IMR-90 (cell line): ENCODE data around the gene PRPSAP1. TPM values are rescaled to one million over a fixed set of nuclear protein-coding genes. Genes with fewer than 3 reads are reported as not detected.

Source experiments
- ATAC-seq: fragments of 200-7000 bp; cut with Tn5 transposase; 2 replicates; pipeline ENCODE4 v1.9.1; 2020; ENCODE audit warnings: low read depth, mild to moderate bottlenecking, moderate library complexity
- BruUV-seq: library from RNA; stranded (reverse); fragments of 400-500 nt; replicated peaks from 2 replicates; lab custom pipeline; 2021; lab: Mats Ljungman, UMichigan
- CTCF ChIA-PET: fragments of 300-600 bp; formaldehyde crosslinking; extraction: SDS; loops from one replicate; lab custom pipeline; 2021; ENCODE audit warnings: antibody characterized with exemption; lab: Yijun Ruan, JAX
- POLR2A ChIA-PET: fragments of 300-600 bp; sonication (Branson Sonifier 250); formaldehyde crosslinking; loops from one replicate; lab custom pipeline; 2022; ENCODE audit warnings: antibody characterized with exemption; ENCODE audit not compliant: unreplicated experiment; lab: Charles Lee
- DNase-seq: peaks from one replicate; pipeline ENCODE4 v3.0.0; 2013
- H2AFZ ChIP-seq: replicated peaks from 2 replicates; pipeline ENCODE3; 2013; ENCODE audit warnings: low read length, mild to moderate bottlenecking; ENCODE audit not compliant: poor library complexity
- H2AK5ac ChIP-seq: 2 replicates; pipeline ENCODE4 v1.6.1; 2013; ENCODE audit warnings: low read depth, low read length, inconsistent platforms
- H2AK9ac ChIP-seq: replicated peaks from 2 replicates; pipeline ENCODE3; 2013; ENCODE audit warnings: mild to moderate bottlenecking, low read depth, low read length, moderate library complexity; ENCODE audit not compliant: poor library complexity
- H2BK120ac ChIP-seq: 2 replicates; pipeline ENCODE4 v1.6.1; 2013; ENCODE audit warnings: low read depth, low read length, inconsistent platforms
- H2BK15ac ChIP-seq: 3 replicates; pipeline ENCODE4 v1.6.1; 2013; ENCODE audit warnings: low read depth, low read length, inconsistent platforms
- H2BK20ac ChIP-seq: 2 replicates; pipeline ENCODE4 v1.6.1; 2013; ENCODE audit warnings: low read depth, mild to moderate bottlenecking, inconsistent platforms, low read length, moderate library complexity
- H2BK5ac ChIP-seq: 2 replicates; pipeline ENCODE4 v1.6.1; 2013; ENCODE audit warnings: mild to moderate bottlenecking, low read depth, low read length, inconsistent platforms; ENCODE audit not compliant: poor library complexity, severe bottlenecking
- H3K14ac ChIP-seq: replicated peaks from 2 replicates; pipeline ENCODE4 v1.6.1; 2013; ENCODE audit warnings: low read depth, low read length, inconsistent platforms
- H3K18ac ChIP-seq: 2 replicates; pipeline ENCODE4 v1.6.1; 2013; ENCODE audit warnings: low read depth, low read length, control low read depth
- H3K23ac ChIP-seq: 2 replicates; pipeline ENCODE4 v1.6.1; 2013; ENCODE audit warnings: low read depth, low read length, inconsistent platforms
- H3K27ac ChIP-seq: 2 replicates; pipeline ENCODE4 v1.5.1; 2013; ENCODE audit warnings: mild to moderate bottlenecking, control low read depth, low read length; ENCODE audit not compliant: insufficient read depth
- H3K27me3 ChIP-seq: 2 replicates; pipeline ENCODE4 v1.6.1; 2013; ENCODE audit warnings: low read length; ENCODE audit not compliant: control insufficient read depth, insufficient read depth
- H3K36me3 ChIP-seq: 2 replicates; pipeline ENCODE4 v1.6.1; 2013; ENCODE audit warnings: low read length, mixed read lengths; ENCODE audit not compliant: control insufficient read depth, insufficient read depth
- H3K4ac ChIP-seq: 2 replicates; pipeline ENCODE4 v1.6.1; 2013; ENCODE audit warnings: low read depth, low read length, inconsistent platforms
- H3K4me1 ChIP-seq: 2 replicates; pipeline ENCODE4 v1.6.1; 2013; ENCODE audit warnings: low read length, mixed read lengths; ENCODE audit not compliant: control insufficient read depth, insufficient read depth
- H3K4me2 ChIP-seq: 2 replicates; pipeline ENCODE4 v1.6.1; 2013; ENCODE audit warnings: low read depth, mild to moderate bottlenecking, control low read depth, low read length, moderate library complexity
- H3K4me3 ChIP-seq: 2 replicates; pipeline ENCODE4 v1.5.1; 2013; ENCODE audit warnings: low read depth, mild to moderate bottlenecking, control low read depth, low read length, moderate library complexity; ENCODE audit not compliant: insufficient read depth
- H3K56ac ChIP-seq: 2 replicates; pipeline ENCODE4 v1.6.1; 2013; ENCODE audit warnings: low read length, inconsistent platforms; ENCODE audit not compliant: insufficient read depth; ENCODE audit errors: extremely low read depth
- H3K79me1 ChIP-seq, 2 experiments: 2 replicates each; pipeline ENCODE4 v1.6.1; 2013; ENCODE audit warnings: low read length in 2 of 2, inconsistent platforms in 1 of 2, low read depth in 1 of 2
- H3K9ac ChIP-seq: 2 replicates; pipeline ENCODE4 v1.6.1; 2013; ENCODE audit warnings: low read depth, low read length, control low read depth
- H3K9me1 ChIP-seq: 2 replicates; pipeline ENCODE4 v1.6.1; 2013; ENCODE audit warnings: low read length, inconsistent platforms; ENCODE audit not compliant: insufficient read depth
- H3K9me3 ChIP-seq: 2 replicates; pipeline ENCODE4 v1.6.1; 2013; ENCODE audit warnings: low read length; ENCODE audit not compliant: control insufficient read depth, insufficient read depth
- H4K20me1 ChIP-seq: 2 replicates; pipeline ENCODE4 v1.6.1; 2013; ENCODE audit warnings: low read length, inconsistent platforms; ENCODE audit not compliant: insufficient read depth
- H4K5ac ChIP-seq: 2 replicates; pipeline ENCODE4 v1.6.1; 2013; ENCODE audit warnings: mild to moderate bottlenecking, low read depth, low read length, control low read depth
- H4K8ac ChIP-seq, 2 experiments: 2 replicates each; pipeline ENCODE4 v1.6.1; 2013; ENCODE audit warnings: low read depth in 2 of 2, low read length in 2 of 2, control low read depth in 1 of 2, inconsistent platforms in 1 of 2
- H4K91ac ChIP-seq: 2 replicates; pipeline ENCODE4 v1.6.1; 2013; ENCODE audit warnings: low read depth, low read length, inconsistent platforms; ENCODE audit not compliant: insufficient read depth
- RCOR1 ChIP-seq: IDR thresholded peaks from 2 replicates; pipeline ENCODE4 v1.6.1; 2012; ENCODE audit warnings: mild to moderate bottlenecking, low read length, improper control_type of control experiment; ENCODE audit not compliant: insufficient replicate concordance
- WGBS, 2 experiments: methylation state at CpG; one replicate each; pipeline versions ENCODE4 v1.1.5 to v1.1.7; 2013; ENCODE audit warnings: missing lambda C conversion rate in 2 of 2; ENCODE audit not compliant: insufficient read length in 1 of 2; ENCODE audit errors: extremely low coverage in 2 of 2; 5-methylcytosine and 5-hydroxymethylcytosine counted together
- dilution Hi-C: fragments of 300-500 bp; cut with HindIII; formaldehyde crosslinking; loops from one replicate; pipeline ENCODE4 v1.14.3; 2018; ENCODE audit warnings: low sequenced_read_pairs; ENCODE audit not compliant: unreplicated experiment
- in situ Hi-C: fragments of 300-500 bp; cut with MboI; formaldehyde crosslinking; loops from 3 replicates; pipeline ENCODE4 v1.14.3; 2019; ENCODE audit warnings: low sequenced_read_pairs, inconsistent platforms, mixed read lengths
- intact Hi-C: fragments of 100-400 bp; cut with micrococcal nuclease; formaldehyde crosslinking; loops from 2 replicates; pipeline ENCODE4 v1.10.0; 2022
- polyA plus RNA-seq, 3 experiments: library from polyadenylated mRNA; depleted of rRNA; stranded (reverse); fragments of >200 nt; gene quantifications; 2 replicates each; pipeline ENCODE4 v1.2.3, GENCODE V29; 2012; ENCODE audit warnings: low replicate concordance in 1 of 3
- total RNA-seq: library from RNA; depleted of rRNA; stranded (reverse); fragments of >200 nt; gene quantifications from 2 replicates; pipeline ENCODE4 v1.2.3, GENCODE V29; 2012

Gene PRPSAP1
- total and polyA plus RNA-seq, 2 of the 4 experiments (the other 2 are of a cell fraction): 34.4 to 48.6 TPM

GRCh38 chr17:76273445-76274111, 80.1 kb downstream of the PRPSAP1 start:
- intact Hi-C loops (no loop called here), in situ Hi-C loops (no loop called here), dilution Hi-C loops (no loop called here)
- Histone ChIP-seq H2AFZ (peak overlapping the region; percentile 35), H4K20me1 (no peaks in the 10 kb centered on the region; the same call in 1 of the 2 replicates), H2AK5ac (no peak overlapping the region), H3K79me1 (peaks cover 13 to 38% of the 10 kb centered on the region in 2 experiments; a peak in 3 of 4 replicates), H3K23ac (no peak overlapping the region), H3K4ac (no peak overlapping the region), H2BK120ac (no peak overlapping the region), H2BK20ac (no peak overlapping the region), H3K36me3 (peaks cover 9% of the 10 kb centered on the region), H3K9me3 (no peaks in the 10 kb centered on the region), H3K56ac (no peak overlapping the region), H3K27ac (no peak overlapping the region), H3K4me1 (peaks cover 7% of the 10 kb centered on the region), H3K27me3 (no peaks in the 10 kb centered on the region), H3K14ac (no peak overlapping the region), H3K4me3 (no peak overlapping the region), H4K8ac (no peak overlapping the region), H2BK15ac (no peak overlapping the region), H3K9me1 (peaks cover 6% of the 10 kb centered on the region), H3K4me2 (no peak overlapping the region), H3K18ac (no peak overlapping the region), H3K9ac (no peak overlapping the region), H4K5ac (no peak overlapping the region), H2AK9ac (peak overlapping the region; percentile 66), H4K91ac (no peak overlapping the region), H2BK5ac (no peak overlapping the region)
- ChIA-PET CTCF (interaction anchor here (1.3 to 1.4 kb wide), 2 partner anchors 9 to 153 kb away, joined by 3 to 5 read pairs; partner anchors contain the start of gene UBALD2), POLR2A (no interaction called here)
- DNase-seq (no peak), ATAC-seq (no peak)
- BruUV-seq: no TSS peak
- no peak for TF ChIP-seq RCOR1
- WGBS, 2 experiments: no CpG with 5 or more reads among the region's 26 CpGs
